Measurements from ENCODE around the gene RBMS2. TPM values are rescaled to one million over a fixed set of nuclear protein-coding genes. Genes with fewer than 3 reads are reported as not detected.

The RBMS2 gene
- total and polyA plus RNA-seq, 7 donors = 8.4 to 33.0 (median 20.6) TPM

- H3K27ac ChIP-seq = peak overlapping the region in 3 of 4 donors; percentile 21 to 51 (median 29)
- no peaks in the 10 kb centered on the region for H3K27me3 ChIP-seq
- intact Hi-C loops (cut with DNase I) = no loop called here
- H3K4me1 ChIP-seq = peaks cover 0 to 17% (median 9%) of the 10 kb centered on the region in 4 donors
- TF ChIP-seq EP300 (IDR thresholded peaks at IDR 0.05) = no peak
- no peak for TF ChIP-seq POLR2A (IDR thresholded peaks at IDR 0.05)
- WGBS, 2 donors = 78% methylated on average over 3 of the region's 3 CpGs
- DNase-seq = peak; percentile 48
- no peaks in the 10 kb centered on the region for H3K9me3 ChIP-seq
- no peak overlapping the region for H3K4me3 ChIP-seq
- H3K36me3 ChIP-seq = peaks cover 39 to 70% (median 46%) of the 10 kb centered on the region in 4 donors
These were observed 75.2 kb downstream of the RBMS2 start for GRCh38 chr12:56596815-56597214.

DNA sequence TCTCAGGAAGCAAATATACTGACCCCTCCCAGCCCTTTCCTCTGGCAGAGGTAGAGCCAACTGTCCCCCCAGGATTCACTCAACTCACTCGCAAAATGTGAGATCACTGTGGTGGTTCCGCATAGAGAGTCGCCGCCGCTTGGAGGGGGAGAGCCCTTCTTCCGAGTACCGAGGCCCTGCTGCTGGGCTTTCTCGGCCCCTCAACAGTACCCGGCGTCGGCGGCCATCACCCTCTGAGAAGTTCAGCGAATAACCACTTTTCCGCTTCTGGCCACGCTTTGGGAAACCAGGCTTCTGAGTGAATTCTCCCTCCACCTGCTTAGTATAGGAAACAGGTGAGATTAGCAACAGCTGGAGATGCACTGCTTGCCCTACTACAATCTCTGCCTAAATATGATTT lies 77.4 kb downstream of the RBMS2 start:
- Histone ChIP-seq H3K27me3 (no peaks in the 10 kb centered on the region), H3K36me3 (peaks cover 61 to 93% (median 68%) of the 10 kb centered on the region in 4 donors), H3K9me3 (no peaks in the 10 kb centered on the region), H3K27ac (no peak overlapping the region), H3K4me1 (peaks cover 0 to 5% (median 3%) of the 10 kb centered on the region in 4 donors), H3K4me3 (no peak overlapping the region)
- WGBS, 2 donors = 97% methylated on average over 15 of the region's 15 CpGs
- intact Hi-C loops (cut with DNase I) = no loop called here
- no peak for TF ChIP-seq POLR2AphosphoS5 (IDR thresholded peaks at IDR 0.05)
- no peak for TF ChIP-seq EP300 (IDR thresholded peaks at IDR 0.05)
- TF ChIP-seq POLR2A (IDR thresholded peaks at IDR 0.05) = no peak
- TF ChIP-seq, protein P1, sequence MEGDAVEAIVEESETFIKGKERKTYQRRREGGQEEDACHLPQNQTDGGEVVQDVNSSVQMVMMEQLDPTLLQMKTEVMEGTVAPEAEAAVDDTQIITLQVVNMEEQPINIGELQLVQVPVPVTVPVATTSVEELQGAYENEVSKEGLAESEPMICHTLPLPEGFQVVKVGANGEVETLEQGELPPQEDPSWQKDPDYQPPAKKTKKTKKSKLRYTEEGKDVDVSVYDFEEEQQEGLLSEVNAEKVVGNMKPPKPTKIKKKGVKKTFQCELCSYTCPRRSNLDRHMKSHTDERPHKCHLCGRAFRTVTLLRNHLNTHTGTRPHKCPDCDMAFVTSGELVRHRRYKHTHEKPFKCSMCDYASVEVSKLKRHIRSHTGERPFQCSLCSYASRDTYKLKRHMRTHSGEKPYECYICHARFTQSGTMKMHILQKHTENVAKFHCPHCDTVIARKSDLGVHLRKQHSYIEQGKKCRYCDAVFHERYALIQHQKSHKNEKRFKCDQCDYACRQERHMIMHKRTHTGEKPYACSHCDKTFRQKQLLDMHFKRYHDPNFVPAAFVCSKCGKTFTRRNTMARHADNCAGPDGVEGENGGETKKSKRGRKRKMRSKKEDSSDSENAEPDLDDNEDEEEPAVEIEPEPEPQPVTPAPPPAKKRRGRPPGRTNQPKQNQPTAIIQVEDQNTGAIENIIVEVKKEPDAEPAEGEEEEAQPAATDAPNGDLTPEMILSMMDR (IDR thresholded peaks at IDR 0.05) = no peak
- peak; percentile 45 for DNase-seq

DNA sequence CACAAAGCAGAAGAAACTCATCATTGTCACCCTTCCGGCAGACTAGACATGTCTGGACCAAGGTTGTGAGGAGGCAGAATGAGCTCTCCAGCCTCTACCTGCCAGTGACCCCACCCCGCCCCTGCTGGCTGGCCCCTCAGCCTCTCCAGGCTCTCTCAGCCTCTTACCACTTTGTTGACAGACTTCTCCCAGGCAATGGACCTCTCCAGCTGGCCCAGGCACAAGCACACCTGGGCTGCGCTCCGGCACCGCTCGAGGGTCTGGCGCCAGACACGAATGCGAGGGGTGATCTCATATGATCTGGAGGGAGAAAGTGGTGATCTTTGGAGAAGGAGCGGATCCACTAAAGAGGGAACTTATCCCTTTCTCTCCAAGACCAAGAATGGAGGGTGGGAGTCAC lies 78.2 kb downstream of the RBMS2 start:
- intact Hi-C loops (cut with DNase I) = no loop called here
- Histone ChIP-seq H3K4me3 (no peak overlapping the region), H3K27me3 (no peaks in the 10 kb centered on the region), H3K9me3 (no peaks in the 10 kb centered on the region), H3K27ac (no peak overlapping the region), H3K36me3 (peaks cover 69 to 100% (median 75%) of the 10 kb centered on the region in 4 donors), H3K4me1 (no peaks in the 10 kb centered on the region)
- 96 to 97% methylated on average over 10 of the region's 10 CpGs for WGBS, 2 donors
- TF ChIP-seq POLR2A (IDR thresholded peaks at IDR 0.05) (no peak), EP300 (IDR thresholded peaks at IDR 0.05) (no peak), POLR2AphosphoS5 (IDR thresholded peaks at IDR 0.05) (no peak)
- DNase-seq = peak; percentile 48

- peaks cover 79 to 100% (median 83%) of the 10 kb centered on the region in 4 donors for H3K36me3 ChIP-seq
- H3K9me3 ChIP-seq = no peaks in the 10 kb centered on the region
- TF ChIP-seq, protein P1 (IDR thresholded peaks at IDR 0.05) = no peak
- TF ChIP-seq POLR2A (IDR thresholded peaks at IDR 0.05) = no peak
- TF ChIP-seq POLR2AphosphoS5 (IDR thresholded peaks at IDR 0.05) = no peak
- no peak for TF ChIP-seq EP300 (IDR thresholded peaks at IDR 0.05)
These were observed 79.1 kb downstream of the RBMS2 start for GRCh38 chr12:56600753-56601152.

DNA sequence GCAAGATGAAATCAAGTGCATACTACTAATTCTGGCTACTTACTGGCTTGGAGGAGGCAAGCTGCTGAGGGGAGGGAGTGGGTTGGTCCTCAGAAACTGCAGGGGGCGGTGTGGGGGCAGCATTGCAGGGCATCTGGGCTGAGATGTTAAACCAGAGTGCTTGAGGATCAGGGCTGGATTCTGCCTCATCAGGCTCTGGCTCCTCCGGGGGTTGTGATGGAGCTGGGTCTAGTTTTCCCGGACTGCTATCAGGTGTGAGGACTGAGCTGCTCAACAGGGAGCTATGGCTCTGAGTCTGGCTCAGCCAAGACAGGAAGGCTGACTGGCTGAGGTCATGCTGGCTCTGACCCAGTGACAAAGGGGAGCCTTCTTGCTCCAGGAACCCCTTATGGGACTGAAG lies 79.9 kb downstream of the RBMS2 start:
- Histone ChIP-seq H3K27ac (no peak overlapping the region), H3K4me3 (no peak overlapping the region), H3K9me3 (no peaks in the 10 kb centered on the region), H3K4me1 (no peaks in the 10 kb centered on the region), H3K36me3 (peaks cover 86 to 100% (median 90%) of the 10 kb centered on the region in 4 donors), H3K27me3 (no peaks in the 10 kb centered on the region)
- TF ChIP-seq POLR2AphosphoS5 (IDR thresholded peaks at IDR 0.05) (no peak), POLR2A (IDR thresholded peaks at IDR 0.05) (no peak), EP300 (IDR thresholded peaks at IDR 0.05) (no peak)
- TF ChIP-seq, protein P1 (IDR thresholded peaks at IDR 0.05) = no peak
- intact Hi-C loops (cut with DNase I) = no loop called here
- no peak for DNase-seq
- WGBS, 2 donors = 81 to 85% methylated on average over 3 of the region's 3 CpGs

More at GRCh38 chr12:56600753-56601152, 79.1 kb downstream of the RBMS2 start:
- 92 to 94% methylated on average over 6 of the region's 6 CpGs for WGBS, 2 donors
- no peak overlapping the region for H3K4me3 ChIP-seq
- intact Hi-C loops (cut with DNase I) = no loop called here
- no peaks in the 10 kb centered on the region for H3K27me3 ChIP-seq
- no peak for DNase-seq
- H3K4me1 ChIP-seq = no peaks in the 10 kb centered on the region
- H3K27ac ChIP-seq = no peak overlapping the region

DNA sequence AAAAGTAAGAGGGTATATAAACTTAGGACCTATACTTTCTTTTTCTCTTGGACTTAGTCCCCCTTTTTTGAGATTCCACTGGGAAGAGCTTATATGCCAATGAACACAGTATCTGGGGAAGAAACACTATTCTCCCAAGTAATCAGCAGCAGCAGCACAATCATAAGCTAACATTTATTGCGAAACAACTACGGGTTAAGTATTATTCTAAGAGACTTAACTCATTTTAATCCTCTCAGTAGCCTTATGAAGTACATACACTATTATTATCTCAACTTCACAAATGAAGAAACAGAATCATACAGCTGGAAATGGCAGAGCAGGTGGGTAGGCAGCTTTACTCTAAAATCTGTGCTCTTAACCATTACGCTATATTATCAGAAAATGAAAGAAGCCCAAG lies 80.6 kb downstream of the RBMS2 start:
- H3K36me3 ChIP-seq = peaks cover 93 to 100% (median 95%) of the 10 kb centered on the region in 4 donors
- no peaks in the 10 kb centered on the region for H3K9me3 ChIP-seq
- WGBS, 2 donors = 81 to 91% methylated on average over 3 of the region's 3 CpGs
- intact Hi-C loops (cut with DNase I) = no loop called here
- no peak overlapping the region for H3K4me3 ChIP-seq
- DNase-seq = no peak
- TF ChIP-seq POLR2A (IDR thresholded peaks at IDR 0.05) = no peak
- no peak overlapping the region for H3K27ac ChIP-seq
- H3K27me3 ChIP-seq = no peaks in the 10 kb centered on the region
- H3K4me1 ChIP-seq = no peaks in the 10 kb centered on the region
